HG03060 (cell line): ENCODE measurements around the gene TNPO2.

Experiments
- ATAC-seq: cut with Tn5 transposase; IDR thresholded peaks from one replicate; pipeline ENCODE4 v1.9.1; 2021; ENCODE audit warnings: low read depth, moderate number of reproducible peaks; ENCODE audit not compliant: unreplicated experiment

Gene TNPO2

DNA sequence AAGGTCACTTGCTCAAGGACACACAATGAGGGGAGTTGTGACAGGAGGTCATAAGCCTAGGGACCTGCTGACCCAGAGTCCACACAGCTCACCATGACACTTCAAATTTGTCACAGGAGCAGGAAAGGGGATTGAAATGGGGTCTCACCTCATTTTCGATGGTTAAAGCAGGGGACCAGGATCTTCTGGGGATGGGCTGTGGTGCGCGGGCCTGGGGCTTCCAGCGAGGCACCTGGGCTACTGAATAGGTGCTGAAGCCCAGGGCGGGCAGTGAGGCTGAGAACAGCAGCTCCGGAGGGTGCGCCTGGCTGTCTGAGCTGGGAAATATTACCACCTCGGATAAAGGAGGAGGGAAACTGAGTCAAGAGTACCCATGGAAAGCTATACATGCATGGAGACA lies 68.2 kb downstream of the TNPO2 start:
- ATAC-seq, result no peak

DNA sequence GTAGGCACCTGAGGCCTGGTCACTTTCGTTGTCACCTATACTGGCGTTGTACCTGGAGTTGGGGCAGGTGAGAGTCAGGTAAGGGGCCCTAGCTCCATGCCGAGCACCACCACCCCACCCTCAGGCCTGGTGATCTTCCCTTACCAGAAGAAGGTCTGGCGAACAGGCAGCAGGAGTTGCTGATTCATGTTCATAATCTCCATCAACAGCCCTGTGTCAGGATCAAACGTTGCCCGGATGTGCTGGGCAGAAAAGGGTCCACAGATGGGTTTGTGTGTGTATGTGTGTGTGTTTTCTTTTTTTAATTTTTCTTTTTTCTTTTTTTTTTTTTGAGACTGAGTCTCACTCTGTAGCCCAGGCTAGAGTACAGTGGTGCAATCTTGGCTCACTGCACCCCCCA lies 71.5 kb downstream of the TNPO2 start:
- no peak for ATAC-seq

DNA sequence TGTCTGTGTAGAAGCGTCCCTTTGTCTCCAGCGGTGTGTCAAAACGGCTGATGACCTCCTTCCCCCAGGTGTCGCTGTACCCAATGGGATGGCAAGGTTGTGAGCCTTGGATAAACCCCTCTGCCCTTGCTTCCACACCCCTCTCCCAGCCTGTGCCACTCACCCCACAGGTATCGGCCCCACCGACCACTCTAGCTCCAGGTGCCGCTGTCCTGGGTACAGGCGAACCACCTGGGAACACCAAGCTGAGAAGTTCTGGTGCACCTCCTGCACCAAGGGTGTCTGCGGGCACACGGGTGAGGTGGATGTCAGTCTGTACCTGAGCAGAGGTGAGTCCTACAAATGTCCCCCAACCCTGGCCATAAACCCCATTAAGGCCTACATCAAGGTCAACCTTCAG lies 73.8 kb downstream of the TNPO2 start:
- ATAC-seq, result no peak
